ENCODE data around the gene TMEM63A.

GRCh38 chr1:225874431-225874830 lies 7.7 kb downstream of the TMEM63A start:
- TF ChIP-seq EZH2 (IDR thresholded peaks at IDR 0.05) (no peak), CTCF (IDR thresholded peaks at IDR 0.05) (no peak), EZH2phosphoT487 (IDR thresholded peaks at IDR 0.05) (no peak)
